ENCODE measurements around the gene CFAP74.

DNA sequence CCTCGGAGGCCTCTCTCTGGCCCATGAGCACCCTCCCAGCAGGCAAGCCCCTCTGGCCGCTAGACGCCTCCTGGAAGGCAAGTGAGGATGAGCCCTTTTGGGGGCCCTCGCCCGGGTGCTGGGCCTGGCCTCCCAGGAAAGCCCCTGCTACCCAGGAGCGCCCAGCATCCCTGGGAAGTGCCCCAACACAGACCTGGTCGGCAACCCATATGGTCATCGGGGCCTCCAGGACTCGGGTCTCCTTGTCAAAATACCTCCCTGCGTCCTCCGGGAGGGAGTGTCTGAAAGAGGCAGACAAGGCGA is 63.5 kb downstream of the CFAP74 start:
- TF ChIP-seq, protein P1, sequence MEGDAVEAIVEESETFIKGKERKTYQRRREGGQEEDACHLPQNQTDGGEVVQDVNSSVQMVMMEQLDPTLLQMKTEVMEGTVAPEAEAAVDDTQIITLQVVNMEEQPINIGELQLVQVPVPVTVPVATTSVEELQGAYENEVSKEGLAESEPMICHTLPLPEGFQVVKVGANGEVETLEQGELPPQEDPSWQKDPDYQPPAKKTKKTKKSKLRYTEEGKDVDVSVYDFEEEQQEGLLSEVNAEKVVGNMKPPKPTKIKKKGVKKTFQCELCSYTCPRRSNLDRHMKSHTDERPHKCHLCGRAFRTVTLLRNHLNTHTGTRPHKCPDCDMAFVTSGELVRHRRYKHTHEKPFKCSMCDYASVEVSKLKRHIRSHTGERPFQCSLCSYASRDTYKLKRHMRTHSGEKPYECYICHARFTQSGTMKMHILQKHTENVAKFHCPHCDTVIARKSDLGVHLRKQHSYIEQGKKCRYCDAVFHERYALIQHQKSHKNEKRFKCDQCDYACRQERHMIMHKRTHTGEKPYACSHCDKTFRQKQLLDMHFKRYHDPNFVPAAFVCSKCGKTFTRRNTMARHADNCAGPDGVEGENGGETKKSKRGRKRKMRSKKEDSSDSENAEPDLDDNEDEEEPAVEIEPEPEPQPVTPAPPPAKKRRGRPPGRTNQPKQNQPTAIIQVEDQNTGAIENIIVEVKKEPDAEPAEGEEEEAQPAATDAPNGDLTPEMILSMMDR (IDR thresholded peaks at IDR 0.05 in 4 of 5, conservative IDR thresholded peaks at IDR 0.05 in 1 of 5), result no peak
- TF ChIP-seq POLR2A (IDR thresholded peaks at IDR 0.05), result no peak
